Astrocyte of the cerebellum (primary cell): Measurements from ENCODE around the gene CISTR.

ENCODE experiments used
- DNase-seq: peaks from one replicate; pipeline ENCODE4 v3.0.0-alpha.2; 2011; ENCODE audit warnings: low read depth
- H3K4me3 ChIP-seq: 2 replicates; pipeline ENCODE4 v1.5.1; 2011; ENCODE audit warnings: mild to moderate bottlenecking, low read depth, low read length, moderate library complexity
- in situ Hi-C: cut with HindIII; loops from 2 replicates; pipeline ENCODE4 v1.10.0; 2017; ENCODE audit warnings: low sequenced_read_pairs
- TF ChIP-seq, protein P1 (sequence below): IDR thresholded peaks from 2 replicates; pipeline ENCODE4 v1.5.1; 2012; ENCODE audit warnings: low read length, low read depth, moderate library complexity, mild to moderate bottlenecking; ENCODE audit errors: missing control alignments

The CISTR gene

DNA sequence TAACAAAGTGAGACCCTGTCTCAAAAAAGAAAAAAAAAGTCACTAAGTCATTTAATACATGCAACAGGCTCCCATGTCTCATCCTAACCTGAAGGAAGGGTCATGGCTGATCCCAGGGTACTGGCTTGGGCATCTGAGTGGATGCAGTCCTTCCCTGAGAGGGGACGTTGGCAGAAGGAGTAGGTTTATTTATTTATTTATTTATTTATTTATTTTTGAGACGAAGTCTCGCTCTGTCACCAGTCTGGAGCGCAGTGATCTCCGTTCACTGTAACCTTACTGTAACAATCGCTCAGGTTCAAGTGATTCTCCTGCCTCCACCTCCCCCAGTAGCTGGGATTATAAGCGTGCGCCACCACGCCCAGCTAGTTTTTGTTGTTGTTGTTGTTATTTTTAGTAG lies 17.4 kb downstream of the CISTR start:
- H3K4me3 ChIP-seq = no peak overlapping the region
- no peak for DNase-seq
- in situ Hi-C loops = no loop called here
- TF ChIP-seq, protein P1, sequence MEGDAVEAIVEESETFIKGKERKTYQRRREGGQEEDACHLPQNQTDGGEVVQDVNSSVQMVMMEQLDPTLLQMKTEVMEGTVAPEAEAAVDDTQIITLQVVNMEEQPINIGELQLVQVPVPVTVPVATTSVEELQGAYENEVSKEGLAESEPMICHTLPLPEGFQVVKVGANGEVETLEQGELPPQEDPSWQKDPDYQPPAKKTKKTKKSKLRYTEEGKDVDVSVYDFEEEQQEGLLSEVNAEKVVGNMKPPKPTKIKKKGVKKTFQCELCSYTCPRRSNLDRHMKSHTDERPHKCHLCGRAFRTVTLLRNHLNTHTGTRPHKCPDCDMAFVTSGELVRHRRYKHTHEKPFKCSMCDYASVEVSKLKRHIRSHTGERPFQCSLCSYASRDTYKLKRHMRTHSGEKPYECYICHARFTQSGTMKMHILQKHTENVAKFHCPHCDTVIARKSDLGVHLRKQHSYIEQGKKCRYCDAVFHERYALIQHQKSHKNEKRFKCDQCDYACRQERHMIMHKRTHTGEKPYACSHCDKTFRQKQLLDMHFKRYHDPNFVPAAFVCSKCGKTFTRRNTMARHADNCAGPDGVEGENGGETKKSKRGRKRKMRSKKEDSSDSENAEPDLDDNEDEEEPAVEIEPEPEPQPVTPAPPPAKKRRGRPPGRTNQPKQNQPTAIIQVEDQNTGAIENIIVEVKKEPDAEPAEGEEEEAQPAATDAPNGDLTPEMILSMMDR = no peak

- no peak overlapping the region for H3K4me3 ChIP-seq
- in situ Hi-C loops = no loop called here
- DNase-seq = no peak
- TF ChIP-seq, protein P1 = no peak
Observed at GRCh38 chr12:53733807-53734200, 18.0 kb downstream of the CISTR start.

DNA sequence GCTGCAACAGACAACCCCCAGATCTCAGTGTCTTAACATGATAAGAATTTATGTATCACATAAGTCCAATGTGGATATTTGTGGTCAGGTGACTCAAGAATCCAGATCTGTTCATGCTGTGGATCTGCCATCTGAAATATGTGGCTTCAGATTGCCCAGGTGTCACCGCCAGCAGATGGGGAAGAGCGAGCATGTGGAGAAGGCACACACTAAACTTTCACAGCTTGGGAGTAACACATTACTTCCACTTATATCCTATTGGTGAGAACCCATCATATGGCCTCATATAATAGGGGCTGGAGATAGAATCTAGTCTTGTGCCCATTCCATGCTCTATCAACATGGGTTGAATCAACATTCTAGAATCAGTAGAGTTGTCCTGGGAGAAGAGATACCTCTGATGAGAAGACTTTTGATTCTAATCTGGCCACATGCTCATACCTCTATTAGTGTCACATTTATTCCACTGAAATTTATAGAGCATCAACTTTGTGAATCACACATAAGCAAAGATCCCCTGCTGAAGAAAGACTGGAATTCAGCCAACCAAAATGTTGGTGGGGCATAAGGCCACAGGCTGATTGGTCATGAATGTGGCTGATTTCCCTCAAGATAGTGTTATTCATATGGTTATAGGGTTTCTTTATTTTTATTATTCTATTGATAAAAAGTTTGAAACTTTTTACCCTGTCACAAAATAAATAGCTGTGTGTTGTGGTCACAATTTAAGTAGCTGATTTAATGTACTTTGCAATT lies 18.6 kb downstream of the CISTR start:
- peak; percentile 31 for DNase-seq
- in situ Hi-C loops = no loop called here
- TF ChIP-seq, protein P1 = no peak
- no peak overlapping the region for H3K4me3 ChIP-seq

DNA sequence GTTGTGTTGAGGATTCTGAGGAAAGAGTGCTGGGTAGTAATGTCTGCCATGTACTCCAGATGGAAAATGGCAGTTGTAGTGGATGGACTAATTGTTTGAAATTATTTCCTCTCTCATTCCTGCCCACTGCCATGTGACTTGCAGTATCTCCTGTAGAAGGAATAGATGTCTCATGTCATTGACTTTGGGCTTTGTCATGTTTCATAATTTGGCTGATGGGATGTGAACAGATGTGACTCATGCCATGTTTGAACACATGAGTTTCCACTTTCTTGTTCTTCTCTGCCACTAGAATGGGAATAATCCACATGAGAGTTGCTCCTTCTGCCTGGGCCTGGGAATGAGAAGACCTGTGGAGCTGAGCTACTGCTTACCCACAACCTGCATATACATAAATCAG lies 22.1 kb downstream of the CISTR start:
- DNase-seq = no peak
- TF ChIP-seq, protein P1 = no peak
- in situ Hi-C loops = no loop called here
- no peak overlapping the region for H3K4me3 ChIP-seq

DNA sequence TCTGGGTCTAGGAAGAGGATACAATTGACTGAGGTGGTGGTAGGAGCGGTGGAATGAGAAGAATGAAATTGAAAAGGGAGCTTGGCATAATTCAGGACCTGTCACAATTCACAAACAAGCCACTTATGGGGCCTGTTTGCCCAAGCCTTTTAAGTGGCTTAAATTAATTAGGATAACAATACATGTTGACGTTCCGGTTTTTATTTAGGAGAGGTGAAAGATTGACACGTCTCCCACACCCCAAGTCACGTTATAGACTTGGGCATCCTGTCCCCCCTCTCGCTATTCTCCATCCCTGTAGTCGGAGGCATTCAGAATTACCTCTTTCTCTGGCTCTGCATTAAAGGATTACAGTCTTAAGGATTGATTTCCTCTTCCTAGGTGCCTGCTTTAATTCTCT lies 23.6 kb downstream of the CISTR start:
- TF ChIP-seq, protein P1 = no peak
- peak overlapping the region; percentile 92 for H3K4me3 ChIP-seq
- DNase-seq = no peak
- in situ Hi-C loops = no loop called here

GRCh38 chr12:53727310-53728041 lies 24.3 kb downstream of the CISTR start, which contains the start of gene CALCOCO1:
Gene CALCOCO1, minus strand, starts transcription at chr12:53727452. Its CDS starts 2,210 bp downstream, at chr12:53725242.
- peak; percentile 93 for DNase-seq
- TF ChIP-seq, protein P1 = no peak
- peak within 1 kb of the TSS; percentile 92 for H3K4me3 ChIP-seq
- in situ Hi-C loops = no loop called here
